ENCODE data around the gene CCM2. TPM values are rescaled to one million over a fixed set of nuclear protein-coding genes. Genes with fewer than 3 reads are reported as not detected.

Gene CCM2
- total RNA-seq, 4 donors from 2014 or later = 45.8 to 63.5 (median 50.4) TPM

DNA sequence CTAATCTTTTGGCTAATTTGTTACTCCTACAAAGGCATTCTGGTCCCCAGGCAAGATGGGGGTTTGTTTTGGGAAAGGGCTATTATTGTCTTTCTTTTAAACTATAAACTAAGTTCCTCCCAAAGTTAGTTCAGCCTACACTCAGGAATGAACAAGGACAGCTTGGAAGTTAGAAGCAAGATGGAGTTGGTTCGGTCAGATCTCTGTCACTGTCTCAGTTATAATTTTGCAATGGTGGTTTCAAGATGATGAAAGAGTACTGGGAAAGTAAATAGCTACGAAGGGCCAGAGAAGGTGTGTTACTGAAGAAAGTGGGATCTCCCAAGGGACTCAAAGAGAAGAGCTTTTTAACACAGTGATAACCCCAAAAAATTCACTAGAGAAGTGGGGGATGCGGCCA is 10.9 kb upstream of the CCM2 start:
- TF ChIP-seq, protein P1, sequence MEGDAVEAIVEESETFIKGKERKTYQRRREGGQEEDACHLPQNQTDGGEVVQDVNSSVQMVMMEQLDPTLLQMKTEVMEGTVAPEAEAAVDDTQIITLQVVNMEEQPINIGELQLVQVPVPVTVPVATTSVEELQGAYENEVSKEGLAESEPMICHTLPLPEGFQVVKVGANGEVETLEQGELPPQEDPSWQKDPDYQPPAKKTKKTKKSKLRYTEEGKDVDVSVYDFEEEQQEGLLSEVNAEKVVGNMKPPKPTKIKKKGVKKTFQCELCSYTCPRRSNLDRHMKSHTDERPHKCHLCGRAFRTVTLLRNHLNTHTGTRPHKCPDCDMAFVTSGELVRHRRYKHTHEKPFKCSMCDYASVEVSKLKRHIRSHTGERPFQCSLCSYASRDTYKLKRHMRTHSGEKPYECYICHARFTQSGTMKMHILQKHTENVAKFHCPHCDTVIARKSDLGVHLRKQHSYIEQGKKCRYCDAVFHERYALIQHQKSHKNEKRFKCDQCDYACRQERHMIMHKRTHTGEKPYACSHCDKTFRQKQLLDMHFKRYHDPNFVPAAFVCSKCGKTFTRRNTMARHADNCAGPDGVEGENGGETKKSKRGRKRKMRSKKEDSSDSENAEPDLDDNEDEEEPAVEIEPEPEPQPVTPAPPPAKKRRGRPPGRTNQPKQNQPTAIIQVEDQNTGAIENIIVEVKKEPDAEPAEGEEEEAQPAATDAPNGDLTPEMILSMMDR (IDR thresholded peaks at IDR 0.05; ENCODE audit: low read depth) = no peak

DNA sequence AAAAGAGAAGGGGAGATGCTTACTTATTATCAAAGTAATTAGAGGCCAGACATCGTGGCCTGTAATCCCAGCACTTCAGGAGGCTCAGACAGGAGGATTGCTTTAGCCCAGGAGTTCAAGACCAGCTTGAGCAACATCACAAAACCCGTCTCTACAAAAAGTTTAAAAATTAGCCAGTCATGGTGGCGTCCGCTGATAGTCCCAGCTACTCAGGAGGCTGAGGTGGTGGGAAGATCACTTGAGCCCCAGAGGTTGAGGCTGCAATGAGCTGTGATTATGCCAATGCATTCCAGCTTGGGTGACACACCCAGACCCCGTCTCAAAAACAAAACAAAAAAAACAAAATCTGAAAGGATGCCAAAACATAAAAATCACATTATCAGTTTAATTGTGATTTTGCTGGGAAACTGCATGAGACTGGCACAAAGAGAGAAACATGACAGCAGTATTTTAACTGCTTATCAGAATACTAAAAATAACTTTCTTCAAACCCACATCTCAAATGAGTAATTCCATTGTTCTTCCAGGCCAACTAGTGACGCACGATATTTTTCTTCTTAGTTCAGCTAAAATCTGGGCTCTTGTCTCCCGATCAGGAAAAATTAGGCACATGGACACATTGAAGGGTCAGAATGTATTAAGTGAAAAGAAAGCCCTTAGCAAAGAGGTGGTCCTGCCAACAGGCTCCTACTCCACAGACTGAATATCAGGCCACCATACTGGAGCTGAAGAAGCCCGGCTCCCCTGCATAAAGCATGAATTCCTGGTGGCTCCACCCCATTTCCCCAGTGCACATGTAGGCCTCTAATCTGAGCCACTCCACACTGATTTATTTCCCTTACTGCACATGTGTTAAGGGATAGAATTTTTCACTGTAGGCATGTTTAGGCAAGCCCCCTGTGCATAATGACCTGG is 9.6 kb upstream of the CCM2 start:
- TF ChIP-seq, protein P1 (IDR thresholded peaks at IDR 0.05; ENCODE audit: low read depth) = no peak

DNA sequence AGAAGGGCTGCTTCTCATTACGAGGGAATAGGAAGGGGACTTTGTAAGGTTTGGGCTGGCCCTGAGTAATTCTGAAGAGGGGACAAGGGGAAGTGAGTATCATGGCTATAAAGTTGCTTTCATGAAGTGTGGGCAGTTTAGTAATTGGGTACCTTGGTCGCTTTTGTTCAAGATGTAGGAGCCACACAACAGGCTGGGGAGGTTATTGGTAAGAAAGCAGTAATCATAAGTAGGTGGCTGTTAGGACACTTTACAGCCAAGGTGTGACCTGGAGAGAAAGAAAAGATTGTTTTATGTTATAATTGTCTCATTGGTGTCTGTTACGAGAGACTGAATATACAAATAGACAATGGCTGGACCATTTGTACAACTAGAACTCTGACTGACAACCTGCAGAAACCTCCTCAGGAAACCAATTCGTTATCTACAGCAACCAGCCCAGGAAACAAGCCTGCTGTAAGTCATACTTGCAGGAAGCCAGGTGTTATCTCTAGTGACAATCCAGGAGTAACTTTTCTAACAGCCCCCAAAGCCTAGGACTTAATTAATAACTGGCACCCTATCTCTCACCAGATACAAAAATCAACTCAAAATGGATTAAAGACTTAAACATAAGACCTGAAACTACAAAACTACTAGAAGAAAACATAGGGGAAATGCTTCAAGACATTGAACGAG is 5.0 kb upstream of the CCM2 start:
- TF ChIP-seq, protein P1 (IDR thresholded peaks at IDR 0.05; ENCODE audit: low read depth) = no peak

GRCh38 chr7:44995555-44996493 is 4.2 kb upstream of the CCM2 start:
- TF ChIP-seq, protein P1 (IDR thresholded peaks at IDR 0.05; ENCODE audit: low read depth) = no peak

DNA sequence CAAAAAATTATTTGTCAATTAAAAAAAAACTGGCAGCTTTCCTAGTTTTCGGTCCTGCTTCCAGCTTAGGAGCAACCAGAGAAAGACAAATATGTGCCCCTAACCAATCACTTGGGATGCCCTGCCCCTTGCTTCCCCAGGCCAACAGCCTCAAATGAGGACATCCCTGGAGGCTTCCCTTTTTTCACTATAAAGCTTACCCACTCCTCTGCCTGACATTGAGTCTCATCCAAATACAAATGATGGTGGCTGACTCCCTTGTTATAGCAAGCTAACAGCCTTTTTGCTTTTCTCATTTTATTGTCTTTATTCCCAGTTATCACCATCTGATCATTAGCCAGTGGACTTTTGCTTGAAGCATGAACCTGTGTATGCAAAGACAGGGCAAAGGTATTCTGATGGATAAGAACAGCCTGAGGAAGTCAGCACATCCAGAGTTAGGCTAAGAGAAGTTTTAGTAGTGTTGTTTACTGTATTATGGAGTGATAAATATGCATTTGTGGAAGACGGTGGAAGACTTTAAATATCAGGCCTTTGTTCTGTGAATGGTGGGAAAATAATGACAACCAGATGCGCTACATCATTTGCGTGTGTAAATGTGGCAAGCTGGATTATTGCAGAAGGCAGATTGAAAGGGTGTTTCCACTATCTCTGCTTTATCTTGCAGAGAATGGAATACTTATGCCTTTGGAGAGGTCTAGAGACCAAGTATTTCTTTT is 1.7 kb upstream of the CCM2 start:
- TF ChIP-seq, protein P1 (IDR thresholded peaks at IDR 0.05; ENCODE audit: low read depth) = no peak

DNA sequence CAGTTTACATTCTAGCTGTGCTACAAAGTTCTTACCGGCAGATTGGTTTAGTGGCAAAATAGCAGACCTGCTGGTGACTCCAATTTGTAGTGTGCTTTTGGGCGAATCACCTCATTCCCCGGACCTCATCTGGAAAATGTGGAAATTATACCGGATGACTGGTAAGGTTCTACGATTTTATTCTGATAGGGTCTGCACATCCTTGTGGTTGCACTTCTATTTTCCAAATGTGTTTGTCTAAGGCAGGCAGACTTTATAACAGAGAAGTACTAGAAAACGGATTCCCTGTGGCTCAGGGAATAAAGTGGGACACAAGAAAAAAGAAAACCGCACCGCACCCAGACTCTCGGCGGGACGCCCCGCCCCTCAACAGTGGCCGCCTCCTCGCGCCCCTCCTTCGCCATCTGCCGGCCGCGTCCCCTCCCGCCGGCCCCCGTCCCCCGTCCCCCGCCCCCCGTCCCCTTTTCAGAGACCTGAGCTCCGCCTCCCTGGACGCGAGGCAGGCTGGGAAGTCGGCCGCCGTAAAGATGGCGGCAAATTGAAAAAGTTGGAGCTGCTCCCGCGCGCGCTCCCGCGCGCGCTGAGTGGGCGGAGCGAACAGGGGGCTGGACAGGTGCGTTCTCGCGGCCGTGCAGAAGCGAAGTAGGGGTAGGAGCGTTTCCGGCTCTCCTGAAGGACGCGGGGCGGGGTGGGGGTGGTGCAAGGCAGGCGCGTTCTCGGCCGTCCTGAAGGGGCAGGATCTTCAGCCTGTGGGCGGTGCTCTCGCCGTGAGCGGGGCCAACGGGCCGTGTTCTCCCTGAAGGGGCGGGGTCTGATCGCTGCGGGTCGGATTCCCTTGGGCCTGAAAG is 532 bp upstream of the CCM2 start:
- TF ChIP-seq, protein P1 (IDR thresholded peaks at IDR 0.05; ENCODE audit: low read depth) = no peak

Measured in subcutaneous adipose tissue (tissue), 4 donors.